GM18870 (cell line): ENCODE results near the gene PHACTR4.
"Not testable (repeated sequence)": the region's sequence is repeated elsewhere in the genome, so short reads cannot be mapped to it uniquely, and the experiment has no call there.

Experiments
- ATAC-seq: cut with Tn5 transposase; IDR thresholded peaks from one replicate; pipeline ENCODE4 v1.9.1; 2021; ENCODE audit warnings: moderate library complexity; ENCODE audit not compliant: unreplicated experiment

The PHACTR4 gene

DNA sequence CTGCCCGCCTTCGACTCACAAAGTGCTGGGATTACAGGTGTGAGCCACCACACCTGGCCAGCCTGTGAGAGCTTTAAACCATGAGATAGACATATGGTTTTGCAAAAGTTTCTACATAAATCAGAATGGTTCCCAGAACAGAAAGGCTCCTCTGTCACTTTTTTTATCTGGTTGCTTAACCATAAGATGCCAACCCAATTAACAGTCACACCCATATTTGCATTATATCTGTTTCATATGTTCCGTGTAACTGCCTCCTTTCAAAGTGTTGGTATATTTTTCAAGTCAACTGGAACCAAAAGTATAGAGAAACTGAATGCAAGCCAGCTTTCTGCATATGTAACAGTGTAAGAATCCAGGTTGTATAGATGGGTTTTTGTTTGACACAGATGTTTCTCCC lies 112.6 kb downstream of the PHACTR4 start:
- no peak for ATAC-seq

DNA sequence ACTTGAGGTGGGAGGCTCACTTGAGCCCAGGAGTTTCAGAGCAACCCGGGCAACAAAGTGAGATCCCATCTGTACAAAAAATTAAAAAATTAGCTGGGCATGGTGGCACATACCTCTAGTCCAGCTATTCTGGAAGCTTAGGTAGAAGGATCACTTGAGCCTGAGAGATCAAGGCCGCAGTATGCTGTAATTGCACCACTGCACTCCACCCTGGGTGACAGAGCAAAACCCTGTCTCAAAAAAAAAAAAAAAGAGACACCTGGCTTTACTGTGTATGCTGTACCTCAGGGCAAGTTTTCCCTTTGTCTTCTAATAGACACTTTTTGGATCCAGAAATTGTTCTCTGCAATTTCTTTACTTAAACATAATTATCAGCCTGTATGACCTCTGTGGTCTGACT lies 113.2 kb downstream of the PHACTR4 start:
- no peak for ATAC-seq

DNA sequence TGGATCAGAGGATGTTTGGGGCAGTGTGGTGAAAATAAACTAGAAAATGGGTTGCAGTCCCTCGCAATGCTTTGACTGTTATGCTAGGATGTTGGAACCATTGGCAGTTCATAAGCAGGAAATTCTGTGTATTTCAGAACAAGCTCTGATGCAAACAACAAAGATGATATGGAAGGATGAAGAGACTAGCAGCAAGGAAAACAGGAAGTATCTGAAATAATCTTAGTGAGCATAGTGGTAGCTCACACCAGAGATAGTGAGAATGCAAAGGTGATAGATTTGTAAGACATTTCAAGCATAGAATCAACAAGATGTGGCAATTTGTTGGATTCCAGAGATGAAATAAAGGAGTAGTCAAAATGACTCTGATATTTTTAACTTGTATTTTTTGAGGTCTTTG lies 125.2 kb downstream of the PHACTR4 start:
- ATAC-seq: no peak

DNA sequence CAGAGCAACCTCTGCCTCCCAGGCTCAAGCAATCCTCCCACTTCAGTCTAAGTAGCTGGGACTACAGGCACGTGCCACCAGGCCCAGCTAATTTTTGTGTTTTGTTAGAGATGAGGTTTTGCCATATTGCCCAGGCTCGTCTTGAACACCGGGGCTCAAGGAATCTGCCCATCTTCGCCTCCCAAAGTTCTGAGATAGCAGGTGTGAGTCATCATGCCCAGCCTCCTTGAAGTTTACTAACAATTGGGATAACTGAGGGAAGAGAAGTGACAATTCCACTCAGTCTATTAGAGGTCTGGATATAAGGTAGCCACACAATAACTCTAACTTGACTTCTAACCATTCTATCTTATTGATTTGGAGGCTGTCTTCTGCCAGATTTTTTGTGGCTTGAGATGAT lies 130.0 kb downstream of the PHACTR4 start:
- no peak for ATAC-seq

DNA sequence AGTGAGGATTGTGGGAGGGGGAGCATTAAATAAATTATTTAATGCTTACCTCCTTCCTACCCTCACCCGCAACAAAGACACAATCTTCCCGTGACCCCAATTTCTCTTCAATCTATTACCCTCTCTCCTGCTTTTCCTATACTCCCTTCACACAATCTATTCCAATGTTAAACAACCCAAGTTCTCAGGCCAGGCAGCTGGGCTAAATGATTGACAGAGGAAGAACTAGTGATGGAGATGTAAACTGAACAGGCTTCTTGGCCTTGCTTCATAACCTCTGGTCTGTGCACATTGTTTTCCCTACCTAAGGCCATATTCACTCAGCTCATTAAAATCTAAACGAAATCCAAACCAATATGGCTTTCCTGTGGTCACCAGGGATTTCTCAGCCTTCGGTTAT lies 132.4 kb downstream of the PHACTR4 start:
- no peak for ATAC-seq

DNA sequence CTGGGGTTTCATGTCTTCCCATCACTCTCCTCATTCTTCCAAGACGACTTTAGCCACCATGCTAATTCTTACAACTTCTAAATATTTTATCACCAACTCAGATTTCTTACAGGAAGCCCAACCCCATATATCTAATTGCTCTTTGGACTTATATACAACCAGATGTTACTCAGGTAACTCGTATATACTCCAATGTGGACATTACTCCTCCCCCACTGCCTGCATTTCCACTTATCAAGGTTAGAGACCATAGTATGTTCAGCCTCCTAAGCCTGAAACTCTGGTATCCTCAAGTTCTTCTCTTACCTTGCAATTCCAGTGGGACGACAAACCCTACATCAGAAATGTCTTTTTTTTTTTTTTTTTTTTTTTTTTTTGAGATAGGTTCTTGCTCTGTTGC lies 133.6 kb downstream of the PHACTR4 start:
- ATAC-seq: no peak

DNA sequence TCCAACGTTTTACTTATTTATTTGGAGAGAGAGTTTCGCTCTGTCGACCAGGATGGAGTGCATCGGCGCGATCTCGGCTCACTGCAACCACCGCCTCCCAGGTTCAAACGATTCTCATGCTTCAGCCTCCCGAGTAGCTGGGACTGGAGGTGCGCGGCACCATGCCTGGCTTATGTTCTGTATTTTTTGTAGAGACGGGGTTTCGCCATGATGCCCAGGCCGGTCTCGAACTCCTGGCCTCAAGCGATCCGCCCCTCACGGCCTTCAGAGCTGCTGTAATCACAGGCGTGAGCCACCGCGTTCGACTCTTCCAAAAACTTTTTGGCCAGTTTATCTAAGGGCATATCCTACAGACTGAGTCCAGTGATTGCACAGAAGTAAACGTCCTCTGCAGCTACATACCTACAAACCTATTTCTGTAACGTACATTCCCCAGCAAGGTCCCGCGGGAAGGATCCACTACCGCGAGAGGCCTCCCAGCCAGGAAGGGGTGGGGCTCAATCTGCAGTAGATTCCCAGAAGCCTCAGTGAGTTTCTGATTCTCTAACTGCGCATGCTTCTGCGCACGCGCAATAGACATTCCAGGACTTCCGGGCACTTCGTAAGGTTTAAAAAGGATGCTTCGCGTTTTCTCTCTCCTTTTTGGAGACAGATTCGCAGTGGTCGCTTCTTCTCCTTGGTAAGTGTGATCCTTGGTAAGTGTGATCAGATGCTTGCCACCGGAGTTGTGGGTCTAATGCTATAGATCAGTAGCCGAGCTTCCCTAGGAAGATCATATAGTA lies 136.1 kb downstream of the PHACTR4 start, which contains the start of gene RCC1:
TSS of gene RCC1 (plus strand) at position 638 of the 782 bp plus-strand sequence. CDS start 23,824 bp downstream, outside the sequence.
- peak; percentile 59 for ATAC-seq

DNA sequence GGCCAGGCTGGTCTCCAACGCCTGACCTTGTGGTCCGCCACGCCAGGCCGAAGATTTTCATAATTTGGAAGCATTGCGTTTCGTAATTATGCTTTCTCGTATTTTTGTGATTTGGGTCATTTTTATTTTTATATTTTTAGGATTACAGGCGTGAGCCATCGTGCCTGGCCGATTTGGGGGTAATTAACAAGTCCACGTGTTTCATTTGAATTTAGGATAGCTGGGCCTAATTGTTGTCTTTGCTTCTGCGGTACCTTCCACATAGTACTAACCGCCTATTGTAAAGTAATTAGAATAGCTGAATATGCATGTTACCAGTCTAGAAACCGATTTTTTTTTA lies 137.3 kb downstream of the PHACTR4 start:
- ATAC-seq: no peak

DNA sequence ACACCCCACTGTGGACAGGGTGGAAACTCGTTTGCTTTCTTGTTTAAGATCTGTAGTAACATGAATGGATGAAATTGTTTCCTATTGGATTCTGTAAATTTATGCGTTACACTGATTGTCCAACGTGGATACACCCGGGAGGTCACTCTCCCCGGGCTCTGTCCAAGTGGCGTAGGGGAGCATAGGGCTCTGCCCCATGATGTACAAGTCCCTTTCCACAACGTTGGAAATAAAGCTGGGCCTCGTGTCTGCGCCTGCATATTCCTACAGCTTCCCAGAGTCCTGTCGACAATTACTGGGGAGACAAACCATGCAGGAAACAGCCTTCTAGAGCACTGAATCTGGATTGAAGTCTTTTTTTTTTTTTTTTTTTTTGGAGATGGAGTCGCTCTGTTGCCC lies 137.7 kb downstream of the PHACTR4 start:
- ATAC-seq: no peak

DNA sequence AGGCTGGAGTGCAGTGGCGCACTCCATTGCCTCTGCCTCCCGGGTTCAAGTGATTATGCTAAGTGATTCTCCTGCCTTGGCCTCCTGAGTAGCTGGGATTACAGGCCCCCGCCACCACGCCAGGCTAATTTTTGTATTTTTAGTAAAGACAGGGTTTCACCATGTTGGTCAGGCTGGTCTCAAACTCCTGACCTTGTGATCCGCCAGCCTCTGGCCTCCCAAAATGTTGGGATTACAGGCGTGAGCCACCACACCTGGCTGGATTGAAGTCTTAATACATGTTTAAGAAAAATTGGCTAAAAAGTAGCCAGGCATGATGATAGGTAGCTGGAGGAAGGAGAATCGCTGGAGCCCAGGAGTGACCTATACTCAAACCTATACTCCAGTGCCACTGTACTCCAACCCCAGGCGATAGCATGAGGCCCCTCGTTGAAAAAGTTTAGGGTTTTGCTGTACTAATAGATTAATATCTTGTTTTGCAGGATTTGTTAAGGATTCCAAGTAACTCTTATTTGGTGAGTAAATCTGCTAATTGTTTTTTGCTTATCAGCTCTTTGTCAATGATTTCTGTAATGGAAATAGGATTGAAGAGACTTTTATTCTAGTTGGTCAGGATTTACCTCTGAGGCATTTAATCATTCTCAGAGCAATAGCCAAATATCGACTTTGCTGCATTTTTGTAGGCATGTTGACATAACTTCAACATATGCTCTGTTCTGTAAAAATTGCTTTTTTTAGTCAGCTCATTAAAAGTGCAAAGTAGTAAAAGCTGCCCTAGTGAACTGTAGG lies 138.3 kb downstream of the PHACTR4 start:
- ATAC-seq: no peak

DNA sequence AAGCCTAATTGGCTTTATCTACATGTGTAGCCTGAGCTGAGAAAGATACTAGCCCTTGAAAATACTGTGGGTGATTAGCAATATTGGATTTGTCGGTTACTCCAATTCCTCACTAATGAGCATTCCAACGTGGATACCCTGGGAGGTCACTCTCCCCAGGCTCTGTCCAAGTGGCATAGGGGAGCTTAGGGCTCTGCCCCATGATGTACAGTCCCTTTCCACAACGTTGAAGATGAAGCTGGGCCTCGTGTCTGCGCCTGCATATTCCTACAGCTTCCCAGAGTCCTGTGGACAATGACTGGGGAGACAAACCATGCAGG lies 138.9 kb downstream of the PHACTR4 start:
- ATAC-seq: no peak

DNA sequence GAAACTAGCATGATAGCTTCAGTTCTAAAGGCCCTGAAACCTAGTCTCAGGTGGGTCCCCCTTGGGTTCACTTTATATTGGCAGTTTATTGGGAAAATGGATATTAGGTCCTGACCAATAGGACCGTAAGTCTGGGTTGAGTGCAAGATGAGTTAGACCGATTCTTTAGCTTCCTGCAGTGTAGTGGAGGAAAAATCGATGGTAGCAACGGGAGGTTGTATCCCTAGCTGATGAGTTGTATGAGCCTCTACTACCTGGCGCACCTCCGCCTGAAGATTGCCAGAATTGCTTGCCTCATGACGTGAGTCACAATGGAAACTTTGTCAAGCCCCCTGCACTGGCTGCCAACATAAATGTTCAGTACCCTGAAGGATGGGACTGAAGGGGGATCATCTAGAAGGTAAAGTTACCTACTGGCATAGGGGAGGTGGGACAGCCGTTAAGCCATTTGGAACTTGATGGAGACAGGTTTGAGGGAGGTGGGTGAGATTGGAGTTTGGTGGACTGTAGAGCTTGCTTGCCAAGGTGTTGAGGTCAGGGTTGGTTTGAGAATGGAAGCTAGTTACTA lies 140.2 kb downstream of the PHACTR4 start:
- no peak for ATAC-seq

DNA sequence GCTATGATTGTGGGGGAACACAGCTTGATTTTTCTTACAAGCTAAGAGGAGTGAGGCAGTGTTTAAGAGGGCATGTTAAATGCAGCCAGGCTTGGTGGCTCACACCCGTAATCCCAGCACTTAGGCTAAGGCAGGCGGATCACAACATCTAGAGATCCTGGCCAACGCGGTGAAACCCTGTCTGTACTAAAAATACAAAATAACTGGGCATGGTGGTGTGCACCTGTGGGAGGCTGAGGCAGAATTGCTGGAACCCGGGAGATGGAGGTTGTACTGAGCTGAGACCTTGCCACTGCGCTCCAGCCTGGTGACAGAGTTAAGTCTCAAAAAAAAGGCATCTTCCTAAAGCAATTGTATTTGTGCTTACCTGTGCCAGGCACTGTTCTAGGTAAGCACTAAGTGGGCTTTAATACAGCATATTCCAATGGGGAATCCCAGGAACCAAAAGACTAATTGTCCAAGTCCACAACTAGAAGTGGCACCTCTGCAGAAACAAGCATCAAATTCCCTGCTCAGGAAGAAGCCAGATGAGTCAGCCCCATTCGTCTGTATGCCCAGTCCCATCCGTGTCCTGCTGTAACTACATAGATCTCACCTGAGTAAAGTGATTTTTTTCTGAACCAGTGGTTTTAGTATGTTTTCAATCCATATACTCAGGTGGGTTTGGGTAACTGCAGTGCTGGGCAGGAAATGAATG lies 140.9 kb downstream of the PHACTR4 start:
- ATAC-seq: no peak

DNA sequence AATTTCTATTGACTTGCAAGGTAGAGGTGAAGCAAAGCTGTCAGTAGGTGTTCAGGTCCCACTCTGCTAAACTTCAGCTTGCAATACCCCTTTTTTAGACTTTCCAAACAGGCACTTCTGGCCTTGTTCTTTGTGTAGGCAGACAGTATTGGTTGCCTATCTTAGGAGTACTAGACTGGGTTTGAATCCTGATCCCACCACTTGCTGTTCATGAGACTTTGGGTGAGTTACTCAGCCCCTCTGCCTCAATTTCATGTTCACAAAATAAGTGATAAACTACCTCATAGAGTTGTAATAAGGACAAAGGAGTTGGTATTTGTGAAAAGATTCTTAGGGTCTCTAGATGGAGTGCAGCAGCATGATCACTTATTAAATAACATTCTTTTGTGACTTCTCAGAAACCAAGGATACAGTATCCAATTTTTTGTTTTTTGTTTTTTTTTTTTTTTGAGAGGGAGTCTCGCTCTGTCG lies 141.5 kb downstream of the PHACTR4 start:
- no peak for ATAC-seq

DNA sequence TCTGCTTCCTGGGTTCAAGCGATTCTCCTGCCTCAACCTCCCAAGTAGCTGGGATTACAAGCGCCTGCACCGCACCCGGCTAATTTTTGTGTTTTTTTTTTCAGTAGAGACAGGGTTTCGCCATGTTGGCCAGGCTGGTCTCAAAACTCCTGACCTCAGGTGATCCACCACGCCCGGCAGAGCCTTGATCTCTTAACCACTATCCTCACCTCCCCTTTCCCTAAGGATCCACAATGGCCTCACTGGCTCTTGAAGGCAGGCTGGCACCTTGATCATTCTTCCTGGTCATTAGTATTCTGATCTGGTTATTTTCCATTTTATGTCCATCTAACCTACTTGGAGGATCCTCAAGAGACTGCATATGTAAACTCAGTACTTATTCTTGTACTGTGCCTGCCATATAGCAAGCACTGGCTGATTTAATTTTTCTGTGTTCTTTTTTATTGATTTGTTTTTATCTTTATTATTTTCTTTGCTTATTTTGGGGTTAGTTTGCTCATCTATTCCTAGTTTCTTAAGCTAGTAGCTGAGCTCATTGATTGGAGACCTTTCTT lies 142.6 kb downstream of the PHACTR4 start:
- ATAC-seq: no peak

DNA sequence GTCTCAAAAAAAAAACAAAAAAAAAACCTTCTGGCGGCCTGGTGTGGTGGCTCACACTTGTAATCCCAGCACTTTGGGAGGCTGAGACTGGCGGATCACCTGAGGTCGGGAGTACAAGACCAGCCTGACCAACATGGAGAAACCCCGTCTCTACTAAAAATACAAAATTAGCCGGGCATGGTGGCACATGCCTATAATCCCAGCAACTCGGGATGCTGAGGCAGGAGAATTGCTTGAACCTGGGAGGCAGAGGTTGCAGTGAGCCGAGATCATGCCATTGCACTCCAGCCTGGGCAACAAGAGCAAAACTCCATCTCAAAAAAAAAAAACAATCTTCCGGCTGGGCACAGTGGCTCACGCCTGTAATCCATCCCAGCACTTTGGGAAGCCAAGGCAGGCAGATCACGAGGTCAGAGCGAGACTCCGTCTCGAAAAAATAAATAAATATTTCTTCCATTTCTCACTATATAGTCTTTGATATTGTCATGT lies 144.9 kb downstream of the PHACTR4 start:
- ATAC-seq: not testable (repeated sequence)

DNA sequence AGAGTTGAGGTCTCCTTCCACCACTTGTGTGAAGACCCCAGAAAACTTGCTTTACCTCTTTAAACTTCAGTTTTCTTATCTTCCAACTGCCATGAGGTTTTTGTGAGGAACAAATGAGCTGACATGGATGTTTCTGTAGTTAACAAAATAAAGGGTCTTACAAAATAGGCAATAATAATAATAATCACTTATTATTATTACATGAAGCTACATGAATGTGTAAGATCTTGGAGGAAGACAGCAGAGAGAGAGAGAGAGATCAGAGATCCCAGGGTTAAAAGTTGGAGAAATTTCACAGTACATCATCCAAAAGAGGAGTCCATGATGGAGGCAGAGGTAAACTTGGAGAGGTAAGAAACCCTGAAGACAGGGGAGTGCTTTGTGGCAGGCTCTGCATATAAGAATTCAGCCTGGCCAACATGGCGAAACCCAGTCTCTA lies 147.0 kb downstream of the PHACTR4 start:
- ATAC-seq: no peak

DNA sequence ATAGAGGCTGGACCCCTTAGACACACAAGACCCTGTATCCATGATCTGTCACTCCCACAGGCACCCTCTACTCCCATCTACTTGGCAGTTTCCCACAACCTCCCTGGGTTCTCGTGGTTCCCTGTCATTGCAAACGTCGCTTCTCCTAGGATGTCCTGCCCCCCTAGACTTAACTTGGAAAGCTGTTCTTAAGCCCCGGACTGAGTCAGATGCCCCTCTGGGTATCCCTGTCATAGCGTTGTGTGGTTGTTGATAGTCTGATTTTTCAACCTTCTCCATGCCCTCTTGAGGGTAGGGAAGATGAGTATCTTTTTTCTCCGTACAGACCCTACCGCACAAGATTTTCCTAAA lies 148.1 kb downstream of the PHACTR4 start:
- no peak for ATAC-seq

DNA sequence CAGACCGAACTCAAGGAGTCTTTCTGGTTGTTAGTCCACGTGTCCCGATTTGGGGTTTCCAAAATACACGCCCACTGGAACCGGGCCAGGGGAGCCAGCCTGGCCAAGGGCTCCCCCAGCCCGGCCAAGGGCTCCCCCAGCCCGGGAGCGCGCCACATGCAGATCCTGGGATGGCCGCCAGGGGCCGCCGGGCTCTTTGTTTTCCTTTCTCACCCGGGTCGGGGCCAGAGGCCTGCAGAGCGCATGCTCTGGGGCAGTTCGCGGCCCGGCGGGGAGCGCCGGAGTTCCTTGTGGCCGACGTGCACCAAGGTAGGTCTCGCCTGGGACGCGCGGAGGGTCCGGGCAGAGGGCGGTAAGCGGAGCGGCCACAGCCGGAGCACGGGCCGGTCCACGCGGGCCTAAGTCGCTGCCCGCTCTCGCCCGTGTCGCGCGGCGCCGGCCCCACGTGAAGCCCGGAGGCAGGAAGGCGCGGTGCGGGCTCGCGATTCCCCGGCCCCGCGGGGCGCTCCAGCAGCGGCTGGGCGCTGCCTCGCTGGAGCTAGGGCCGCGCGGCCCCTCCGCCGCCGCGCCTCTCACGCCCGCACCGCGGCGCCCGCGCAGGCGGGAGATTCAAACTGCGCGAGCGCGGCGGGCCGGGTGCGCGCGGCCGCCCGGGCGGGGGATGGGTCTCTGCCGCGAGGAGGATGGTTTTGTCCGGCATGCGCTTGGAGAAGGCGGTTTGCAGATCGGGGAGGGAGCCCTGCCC lies 148.6 kb downstream of the PHACTR4 start:
- peak; percentile 49 for ATAC-seq

DNA sequence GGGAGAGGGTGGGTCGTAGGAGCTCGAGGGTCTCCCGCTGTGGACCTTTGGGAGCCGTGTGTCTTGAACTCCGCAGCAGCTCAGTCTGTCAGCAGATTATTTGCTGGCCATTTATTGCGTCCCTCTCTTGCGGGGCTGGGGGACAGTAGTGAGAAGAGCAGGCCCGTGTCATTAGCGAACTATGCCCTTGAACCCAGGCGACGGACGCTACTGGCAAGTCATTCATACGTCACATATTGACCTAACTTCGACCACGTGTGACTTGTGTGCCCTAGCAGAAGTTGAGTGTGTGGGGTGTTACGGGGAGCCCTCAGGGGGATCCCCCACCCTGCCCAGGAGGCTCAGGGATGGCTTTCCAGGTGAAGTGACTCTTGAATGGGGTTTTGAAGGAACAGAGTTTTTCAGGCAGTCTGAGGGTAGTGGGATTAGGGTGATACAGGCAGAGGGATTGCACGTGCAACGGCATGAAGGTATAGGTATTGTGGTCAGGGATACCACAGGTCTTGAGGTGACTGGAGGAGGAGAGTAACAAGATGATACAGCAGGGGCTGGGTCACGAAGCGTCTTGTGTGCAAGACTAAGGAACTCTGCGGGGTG lies 149.3 kb downstream of the PHACTR4 start:
- ATAC-seq: no peak
